Psoas muscle (tissue), 8 donors: ENCODE data around the gene PRKACG. TPM values are rescaled to one million over a fixed set of nuclear protein-coding genes. Genes with fewer than 3 reads are reported as not detected.

Experiments used
- ATAC-seq, 4 donors: fragments of 200-7000 bp; cut with Tn5 transposase; one replicate each; pipeline ENCODE4 v1.9.1; 2020; ENCODE audit warnings: moderate library complexity in 3 of 4, mild to moderate bottlenecking in 2 of 4
- DNase-seq, 2 donors: peaks; one replicate each; pipeline ENCODE4 v3.0.0-alpha.2; 2020
- H3K27ac ChIP-seq: fragments of 200-600 bp; one replicate; pipeline ENCODE4 v1.8.0; 2022
- H3K27me3 ChIP-seq, 3 donors: fragments of 200-600 bp in 1 of 3; one replicate each; pipeline versions ENCODE4 v1.6.1 to v1.8.0; 2013 to 2022; ENCODE audit warnings: low read length in 2 of 3, mild to moderate bottlenecking in 2 of 3, moderate library complexity in 1 of 3; ENCODE audit not compliant: insufficient read depth in 3 of 3
- H3K36me3 ChIP-seq, 2 donors: fragments of 200-600 bp in 1 of 2; one replicate each; pipeline versions ENCODE4 v1.6.1 to v1.8.0; 2013 to 2022; ENCODE audit warnings: low read depth in 1 of 2, mild to moderate bottlenecking in 1 of 2, moderate library complexity in 1 of 2; ENCODE audit not compliant: insufficient read depth in 1 of 2
- H3K4me1 ChIP-seq: fragments of 200-600 bp; one replicate; pipeline ENCODE4 v1.8.0; 2022
- H3K4me3 ChIP-seq: fragments of 200-600 bp; one replicate; pipeline ENCODE4 v1.8.0; 2022; ENCODE audit warnings: mild to moderate bottlenecking
- H3K9me3 ChIP-seq: fragments of 200-600 bp; one replicate; pipeline ENCODE4 v1.8.0; 2022
- CTCF ChIP-seq: fragments of 200-600 bp; IDR thresholded peaks from one replicate; pipeline ENCODE4 v1.8.0; 2022; ENCODE audit warnings: antibody characterized with exemption
- WGBS, 3 donors: extraction: QIAGEN DNeasy Blood & Tissue Kit; methylation state at CpG; one replicate each; pipeline versions ENCODE4 v1.1.6 to v1.1.7; 2013; 5-methylcytosine and 5-hydroxymethylcytosine counted together
- intact Hi-C, 2 donors: fragments of 100-400 bp; cut with DNase I; formaldehyde crosslinking; loops; one replicate each; pipeline versions ENCODE4 v1.11.0 to v1.14.2; 2022
- polyA plus RNA-seq, 3 donors: library from polyadenylated mRNA; stranded (reverse); fragments of 200-250 nt; gene quantifications; one replicate each; pipeline ENCODE4 v1.2.3, GENCODE V29; 2013
- total RNA-seq, 4 donors: library from RNA; stranded (reverse); fragmentation: NEBNext Ultra II Directional in 2 of 4; extraction: Animal tissue kit (Norgen Biotek cat#: 25700) in 2 of 4; gene quantifications; one replicate each; pipeline versions ENCODE4 v1.2.1 to v1.2.4, GENCODE V29; 2021 to 2023
- donor health status: healthy with polysubstance abuse.
- donor health status: DM: no; HTN: no; CAD: no; lungs with moderate emphysema.
- donor health status: Bipolar disorder and iron deficiency.
- donor health status: healthy.
- donor health status: DM: yes; HTN: yes; CAD: no.
- donor health status: DM: no; HTN: no; CAD: no.
- donor health status: DM: no; HTN: no; CAD: no.
- donor health status: DM: yes; HTN: yes; CAD: no.

Gene PRKACG
- total and polyA plus RNA-seq, 7 donors = not detected

GRCh38 chr9:69016191-69017096, 2.5 kb upstream of the PRKACG start:
- no peaks in the 10 kb centered on the region for H3K27me3 ChIP-seq
- TF ChIP-seq CTCF = no peak
- no peaks in the 10 kb centered on the region for H3K36me3 ChIP-seq
- H3K4me1 ChIP-seq = no peaks in the 10 kb centered on the region
- H3K27ac ChIP-seq = no peak overlapping the region
- no peak for DNase-seq
- no peak overlapping the region for H3K4me3 ChIP-seq
- H3K9me3 ChIP-seq = no peaks in the 10 kb centered on the region
- intact Hi-C loops = no loop called here
- WGBS, 3 donors = 55 to 59% (median 57%) methylated on average over 5 of the region's 5 CpGs
- ATAC-seq = no peak

- intact Hi-C loops = no loop called here
- H3K4me3 ChIP-seq = no peak overlapping the region
- DNase-seq (no peak), ATAC-seq (no peak)
- H3K9me3 ChIP-seq = no peaks in the 10 kb centered on the region
- no peak overlapping the region for H3K27ac ChIP-seq
- H3K4me1 ChIP-seq = no peaks in the 10 kb centered on the region
- TF ChIP-seq CTCF = no peak
- H3K27me3 ChIP-seq = no peaks in the 10 kb centered on the region
- 96 to 98% (median 97%) methylated on average over 26 of the region's 26 CpGs for WGBS, 3 donors
- no peaks in the 10 kb centered on the region for H3K36me3 ChIP-seq
Measured at GRCh38 chr9:69013382-69013727, 558 bp downstream of the PRKACG start.

- Histone ChIP-seq H3K9me3 (no peaks in the 10 kb centered on the region), H3K4me3 (no peak overlapping the region), H3K27ac (no peak overlapping the region), H3K36me3 (no peaks in the 10 kb centered on the region), H3K27me3 (no peaks in the 10 kb centered on the region), H3K4me1 (no peaks in the 10 kb centered on the region)
- no peak for DNase-seq
- TF ChIP-seq CTCF = no peak
- 82 to 86% (median 86%) methylated on average over 18 of the region's 18 CpGs for WGBS, 3 donors
- intact Hi-C loops = no loop called here
- ATAC-seq = no peak
Measured at GRCh38 chr9:69012696-69013381, 1.1 kb downstream of the PRKACG start.

- Histone ChIP-seq H3K9me3 (no peaks in the 10 kb centered on the region), H3K27me3 (no peaks in the 10 kb centered on the region), H3K36me3 (no peaks in the 10 kb centered on the region), H3K4me3 (no peak overlapping the region), H3K4me1 (no peaks in the 10 kb centered on the region), H3K27ac (no peak overlapping the region)
- no peak for TF ChIP-seq CTCF
- intact Hi-C loops = no loop called here
- ATAC-seq (no peak), DNase-seq (no peak)
- 61 to 71% (median 63%) methylated on average over 1 of the region's 1 CpG for WGBS, 3 donors
Measured at GRCh38 chr9:69009708-69010107, 4.2 kb downstream of the PRKACG start.
